ENCODE results near the gene USF1.

GRCh38 chr1:161031874-161032273, 13.9 kb downstream of the USF1 start:
- TF ChIP-seq POLR2A (IDR thresholded peaks at IDR 0.05): no peak
- TF ChIP-seq CTCF (IDR thresholded peaks at IDR 0.05): no peak
